ENCODE results near the gene NF2.

- TF ChIP-seq POLR2AphosphoS5 (IDR thresholded peaks at IDR 0.05) (no peak), POLR2A (IDR thresholded peaks at IDR 0.05) (no peak)
- TF ChIP-seq, protein P1, sequence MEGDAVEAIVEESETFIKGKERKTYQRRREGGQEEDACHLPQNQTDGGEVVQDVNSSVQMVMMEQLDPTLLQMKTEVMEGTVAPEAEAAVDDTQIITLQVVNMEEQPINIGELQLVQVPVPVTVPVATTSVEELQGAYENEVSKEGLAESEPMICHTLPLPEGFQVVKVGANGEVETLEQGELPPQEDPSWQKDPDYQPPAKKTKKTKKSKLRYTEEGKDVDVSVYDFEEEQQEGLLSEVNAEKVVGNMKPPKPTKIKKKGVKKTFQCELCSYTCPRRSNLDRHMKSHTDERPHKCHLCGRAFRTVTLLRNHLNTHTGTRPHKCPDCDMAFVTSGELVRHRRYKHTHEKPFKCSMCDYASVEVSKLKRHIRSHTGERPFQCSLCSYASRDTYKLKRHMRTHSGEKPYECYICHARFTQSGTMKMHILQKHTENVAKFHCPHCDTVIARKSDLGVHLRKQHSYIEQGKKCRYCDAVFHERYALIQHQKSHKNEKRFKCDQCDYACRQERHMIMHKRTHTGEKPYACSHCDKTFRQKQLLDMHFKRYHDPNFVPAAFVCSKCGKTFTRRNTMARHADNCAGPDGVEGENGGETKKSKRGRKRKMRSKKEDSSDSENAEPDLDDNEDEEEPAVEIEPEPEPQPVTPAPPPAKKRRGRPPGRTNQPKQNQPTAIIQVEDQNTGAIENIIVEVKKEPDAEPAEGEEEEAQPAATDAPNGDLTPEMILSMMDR (IDR thresholded peaks at IDR 0.05): no peak
Measured at GRCh38 chr22:29695129-29695926, 91.9 kb downstream of the NF2 start.

All from breast epithelium (tissue), 3 donors.